ENCODE results near the gene ZNF396.

GRCh38 chr18:35383136-35383535 is 6.0 kb upstream of the ZNF396 start:
- TF ChIP-seq REST (IDR thresholded peaks at IDR 0.05; ENCODE audit: low read depth) (no peak), EP300 (IDR thresholded peaks at IDR 0.05; ENCODE audit: borderline replicate concordance) (no peak), YY1 (IDR thresholded peaks at IDR 0.05; ENCODE audit: low read depth) (no peak)
- TF ChIP-seq, protein P1, sequence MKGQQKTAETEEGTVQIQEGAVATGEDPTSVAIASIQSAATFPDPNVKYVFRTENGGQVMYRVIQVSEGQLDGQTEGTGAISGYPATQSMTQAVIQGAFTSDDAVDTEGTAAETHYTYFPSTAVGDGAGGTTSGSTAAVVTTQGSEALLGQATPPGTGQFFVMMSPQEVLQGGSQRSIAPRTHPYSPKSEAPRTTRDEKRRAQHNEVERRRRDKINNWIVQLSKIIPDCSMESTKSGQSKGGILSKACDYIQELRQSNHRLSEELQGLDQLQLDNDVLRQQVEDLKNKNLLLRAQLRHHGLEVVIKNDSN (IDR thresholded peaks at IDR 0.05): no peak
